HG02840 (cell line): ENCODE data around the gene TNFRSF4.

Experiments used
- ATAC-seq: cut with Tn5 transposase; IDR thresholded peaks from one replicate; pipeline ENCODE4 v1.9.1; 2021; ENCODE audit warnings: mild to moderate bottlenecking, moderate library complexity, moderate number of reproducible peaks; ENCODE audit not compliant: unreplicated experiment, low FRiP score

Gene TNFRSF4

DNA sequence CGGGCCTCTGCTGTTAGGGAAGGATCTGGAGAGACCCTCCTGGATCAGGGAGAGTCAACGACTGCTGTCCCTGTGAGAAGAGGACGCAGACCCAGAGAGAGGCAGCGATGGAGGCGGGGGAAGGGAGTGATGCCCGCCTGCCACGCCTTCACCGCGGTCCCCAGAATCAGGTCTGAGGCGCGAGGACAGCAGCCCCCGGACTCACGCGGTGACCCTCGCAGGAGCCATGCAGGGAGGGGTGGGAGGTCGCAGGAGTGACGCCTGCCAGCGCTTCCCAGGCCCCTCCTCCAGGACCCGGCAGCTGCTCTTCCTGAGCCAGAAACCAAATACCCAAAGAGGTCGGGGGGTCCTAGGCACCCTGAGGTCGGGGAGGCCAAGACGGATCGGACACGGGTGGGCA is 6.2 kb upstream of the TNFRSF4 start:
- no peak for ATAC-seq

DNA sequence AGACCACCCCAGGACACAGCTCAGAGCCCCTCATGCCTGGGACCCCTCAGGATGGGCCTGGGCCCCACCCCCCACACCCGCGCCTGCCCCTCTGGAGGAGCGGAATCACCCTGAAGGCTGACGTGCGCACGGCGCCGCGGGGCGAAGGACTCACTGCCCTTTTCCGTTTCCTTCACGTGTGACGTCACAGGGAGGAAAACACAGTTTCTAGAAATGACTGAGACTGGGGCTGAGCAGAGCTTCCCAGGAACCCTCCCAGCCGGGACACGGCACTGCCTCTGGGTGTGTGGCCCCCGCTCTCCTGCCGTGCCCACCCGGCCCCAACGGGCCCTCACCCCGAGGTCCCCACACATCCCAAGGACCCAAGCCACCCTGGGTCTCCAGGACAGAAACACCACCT is 5.4 kb upstream of the TNFRSF4 start:
- ATAC-seq: no peak

- no peak for ATAC-seq
These were observed 4.7 kb upstream of the TNFRSF4 start for GRCh38 chr1:1218524-1219200.

- no peak for ATAC-seq
These were observed 3.9 kb upstream of the TNFRSF4 start for GRCh38 chr1:1217621-1218523.

- ATAC-seq: no peak
These were observed 3.0 kb upstream of the TNFRSF4 start for GRCh38 chr1:1216770-1217620.

- no peak for ATAC-seq
These were observed 2.1 kb upstream of the TNFRSF4 start for GRCh38 chr1:1215881-1216605.

- ATAC-seq: no peak
These were observed 1.2 kb upstream of the TNFRSF4 start for GRCh38 chr1:1215080-1215676.

DNA sequence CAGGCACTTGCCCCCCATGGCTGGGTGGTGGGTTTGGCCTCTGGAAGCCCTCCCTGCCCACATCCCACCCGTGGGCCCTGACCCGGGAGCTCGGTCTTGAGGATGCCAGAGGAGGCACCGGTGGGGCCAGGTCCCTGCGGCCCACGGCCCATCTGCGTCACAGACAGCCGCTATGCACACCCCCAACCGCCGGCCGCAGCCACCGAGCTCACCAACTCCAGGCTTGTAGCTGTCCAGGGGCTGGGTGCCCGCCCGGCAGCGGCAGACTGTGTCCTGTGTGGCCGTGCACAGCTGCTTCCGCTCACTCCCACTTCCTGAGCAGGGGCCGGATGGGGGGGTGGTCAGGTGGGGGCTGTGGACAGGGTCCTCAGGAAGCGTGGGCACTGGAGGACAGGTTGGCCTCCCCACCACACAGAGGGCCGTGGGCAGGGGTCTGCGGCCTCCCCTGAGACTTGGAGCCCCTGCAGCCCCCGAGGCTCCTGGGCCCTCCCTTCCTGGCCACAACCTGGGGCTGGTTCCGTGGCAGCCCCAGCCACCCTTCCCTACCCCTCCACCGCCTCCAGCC is 1.1 kb downstream of the TNFRSF4 start:
- no peak for ATAC-seq

- no peak for ATAC-seq
These were observed 2.2 kb downstream of the TNFRSF4 start for GRCh38 chr1:1211541-1212441.

- ATAC-seq: no peak
These were observed 3.0 kb downstream of the TNFRSF4 start for GRCh38 chr1:1210726-1211540.

- no peak for ATAC-seq
These were observed 5.1 kb downstream of the TNFRSF4 start for GRCh38 chr1:1208713-1209433.

DNA sequence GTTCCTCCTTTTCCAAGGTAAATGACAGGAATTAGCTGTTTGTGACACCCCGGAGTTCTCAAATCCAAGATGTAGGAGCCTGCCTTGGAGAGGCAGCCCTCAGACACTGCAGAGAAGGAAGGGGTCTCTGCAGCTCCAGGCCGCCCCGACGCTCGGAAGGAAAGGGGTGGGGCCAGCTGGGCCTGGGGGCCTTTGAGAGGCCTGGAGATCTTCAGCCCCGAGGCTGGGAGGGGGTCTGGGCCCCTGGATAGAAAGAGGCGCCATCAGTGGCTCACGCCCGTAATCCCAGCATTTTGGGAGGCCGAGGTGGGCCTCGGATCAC is 6.4 kb downstream of the TNFRSF4 start:
- ATAC-seq: no peak

DNA sequence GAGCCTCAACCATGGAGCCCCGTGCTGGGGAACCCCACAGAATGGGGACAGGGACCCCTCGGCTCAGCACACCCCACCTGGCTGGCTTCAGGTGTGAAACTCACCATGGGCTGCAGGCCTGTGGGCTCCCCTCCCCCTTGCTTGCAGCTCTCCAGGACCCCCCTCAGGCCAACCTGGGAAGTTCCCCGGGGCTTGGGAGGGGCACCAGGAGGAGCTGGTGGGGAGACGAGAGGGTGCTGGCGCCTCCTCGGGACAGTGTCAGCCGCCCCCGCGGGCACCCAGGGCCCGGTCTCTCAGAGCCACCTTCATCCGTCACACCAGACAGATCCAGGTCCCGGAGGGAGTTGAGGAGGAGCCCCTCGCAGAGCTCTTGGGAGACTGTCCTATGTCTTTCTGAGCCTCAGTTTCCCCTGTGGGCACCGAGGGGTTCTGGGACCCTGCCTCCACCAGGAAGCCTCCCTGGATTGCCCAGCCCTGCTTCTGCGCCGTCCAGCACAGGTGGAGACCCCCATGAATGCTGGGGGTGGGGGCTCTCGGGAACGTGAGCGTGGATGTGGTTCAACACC is 6.9 kb downstream of the TNFRSF4 start:
- ATAC-seq: no peak

- no peak for ATAC-seq
These were observed 7.5 kb downstream of the TNFRSF4 start, which contains the start of gene TNFRSF18 for GRCh38 chr1:1206376-1206965. Gene TNFRSF18, minus strand, starts transcription at chr1:1206592. Its CDS starts 21 bp downstream, at chr1:1206571.

- no peak for ATAC-seq
These were observed 8.1 kb downstream of the TNFRSF4 start for GRCh38 chr1:1205769-1206375.
